BLaER1 (cell line): Measurements from ENCODE around the gene SMYD1.

ENCODE experiments used
- H3K27ac ChIP-seq: shearing (Covaris generic); formaldehyde crosslinking; 2 replicates; pipeline ENCODE4 v1.8.1; 2022
- H3K27me3 ChIP-seq: shearing (Covaris generic); formaldehyde crosslinking; 2 replicates; pipeline ENCODE4 v1.8.1; 2022
- H3K36me3 ChIP-seq: shearing (Covaris generic); formaldehyde crosslinking; 2 replicates; pipeline ENCODE4 v1.8.1; 2022
- H3K4me1 ChIP-seq: shearing (Covaris generic); formaldehyde crosslinking; 2 replicates; pipeline ENCODE4 v1.8.1; 2022
- H3K4me2 ChIP-seq: shearing (Covaris generic); formaldehyde crosslinking; 2 replicates; pipeline ENCODE4 v1.8.1; 2022
- H3K4me3 ChIP-seq: shearing (Covaris generic); formaldehyde crosslinking; 2 replicates; pipeline ENCODE4 v1.8.1; 2022
- H3K9ac ChIP-seq: shearing (Covaris generic); formaldehyde crosslinking; 2 replicates; pipeline ENCODE4 v1.8.1; 2022
- H3K9me3 ChIP-seq: shearing (Covaris generic); formaldehyde crosslinking; 2 replicates; pipeline ENCODE4 v1.8.1; 2022
- H4K20me1 ChIP-seq: shearing (Covaris generic); formaldehyde crosslinking; 2 replicates; pipeline ENCODE4 v1.8.1; 2022
- Cebpa-rat ChIP-seq: shearing (Covaris generic); IDR thresholded peaks from 2 replicates; pipeline ENCODE4 v1.8.1; 2022

The SMYD1 gene

DNA sequence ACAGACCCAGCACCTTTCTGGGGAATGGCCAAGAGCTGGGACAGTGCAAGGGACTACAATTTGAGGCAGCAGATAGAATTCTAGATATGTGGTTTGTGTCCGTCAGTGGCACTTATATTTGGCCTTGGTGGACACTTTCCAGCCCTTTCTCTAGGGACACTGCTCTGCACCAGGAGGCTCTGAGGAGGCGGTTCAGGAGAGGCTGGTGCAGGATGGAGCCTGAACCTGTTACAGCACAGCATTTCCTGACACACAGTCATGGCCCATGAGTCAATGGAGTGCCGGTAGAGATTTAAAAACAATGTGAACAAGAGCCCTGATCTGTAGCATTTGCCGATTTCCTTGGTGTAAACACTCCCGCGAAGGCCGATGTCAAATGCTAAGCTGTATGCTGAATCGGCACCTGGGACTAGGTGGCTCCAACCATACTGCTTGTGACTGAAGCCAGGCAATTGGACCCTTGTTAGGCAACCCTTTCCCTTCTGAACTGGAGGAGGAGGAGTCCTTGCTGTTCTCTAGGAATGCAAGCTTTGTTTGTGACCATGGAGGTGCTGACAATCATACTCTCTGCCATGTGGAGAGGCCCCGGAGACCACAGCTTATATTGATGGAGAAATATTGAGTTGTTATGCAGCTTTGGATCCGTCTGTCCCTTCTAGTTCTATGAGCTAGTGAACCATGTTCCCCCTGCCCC lies 48.3 kb downstream of the SMYD1 start:
- Histone ChIP-seq H3K9me3 (no peaks in the 10 kb centered on the region), H3K27ac (no peak overlapping the region), H3K4me3 (no peak overlapping the region), H3K4me2 (no peak overlapping the region), H3K27me3 (no peaks in the 10 kb centered on the region), H3K9ac (no peak overlapping the region), H3K36me3 (no peaks in the 10 kb centered on the region), H4K20me1 (no peaks in the 10 kb centered on the region), H3K4me1 (no peaks in the 10 kb centered on the region)
- TF ChIP-seq Cebpa-rat = no peak

DNA sequence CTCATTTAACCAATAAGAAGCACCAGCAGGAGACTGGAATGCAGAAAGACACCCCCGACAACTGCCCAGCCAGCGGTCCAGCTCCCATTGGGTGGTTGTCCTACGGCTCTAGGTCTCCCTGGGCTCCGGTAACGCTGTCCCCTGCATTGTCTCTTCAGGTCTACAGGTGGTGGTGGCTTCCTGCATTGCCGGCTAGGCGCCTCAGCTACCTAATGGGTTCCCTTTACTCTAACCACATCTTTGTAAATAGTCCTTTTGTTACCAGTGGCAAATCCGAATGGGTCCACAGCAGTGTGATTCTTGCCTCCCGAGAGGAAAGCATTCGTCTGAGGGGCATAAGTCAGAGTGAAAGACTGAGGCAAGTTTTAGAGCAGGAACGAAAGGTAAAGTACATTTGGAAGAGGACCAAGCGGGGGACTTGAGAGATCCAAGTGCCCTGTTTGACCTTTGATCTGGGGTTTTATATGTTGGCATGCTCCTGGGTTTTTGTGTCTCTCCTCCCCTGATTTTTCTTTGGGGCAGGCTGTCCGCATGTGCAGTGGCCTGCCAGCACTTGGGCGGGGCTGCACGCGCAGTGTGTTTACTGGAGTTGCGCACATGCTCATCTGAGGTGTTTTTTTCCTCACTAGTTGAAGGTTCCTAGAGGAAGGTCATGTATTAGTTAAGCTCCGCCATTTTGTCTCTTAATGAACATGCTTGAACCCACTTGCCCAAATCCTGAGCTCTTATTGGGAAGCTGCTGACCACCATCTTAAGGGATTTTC lies 49.2 kb downstream of the SMYD1 start:
- H3K4me1 ChIP-seq = no peaks in the 10 kb centered on the region
- H3K9me3 ChIP-seq = no peaks in the 10 kb centered on the region
- TF ChIP-seq Cebpa-rat = no peak
- H3K27ac ChIP-seq = no peak overlapping the region
- H3K27me3 ChIP-seq = no peaks in the 10 kb centered on the region
- H3K4me2 ChIP-seq = no peak overlapping the region
- H3K4me3 ChIP-seq = no peak overlapping the region
- no peaks in the 10 kb centered on the region for H3K36me3 ChIP-seq
- H4K20me1 ChIP-seq = no peaks in the 10 kb centered on the region
- H3K9ac ChIP-seq = no peak overlapping the region

DNA sequence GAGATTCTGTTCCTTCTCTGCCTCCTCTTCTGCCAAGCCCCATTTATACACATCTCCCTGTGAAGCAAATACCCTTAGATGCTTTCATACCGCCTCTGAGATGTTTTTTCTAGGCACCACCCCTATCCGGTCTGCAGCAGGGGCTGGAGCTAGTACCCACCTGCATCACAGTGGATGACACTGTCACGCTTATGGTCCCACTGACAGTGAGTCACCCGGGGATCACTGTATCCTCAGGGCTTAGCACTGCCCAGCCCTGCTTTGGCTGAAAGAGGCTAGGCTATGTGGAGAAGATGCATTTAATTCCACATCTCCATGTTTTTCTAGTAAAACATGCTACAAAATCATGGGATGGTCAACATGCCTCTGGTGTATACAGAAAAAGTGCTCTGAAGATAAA lies 50.3 kb downstream of the SMYD1 start:
- Histone ChIP-seq H3K9ac (no peak overlapping the region), H3K4me3 (no peak overlapping the region), H3K4me2 (no peak overlapping the region), H3K36me3 (no peaks in the 10 kb centered on the region), H4K20me1 (no peaks in the 10 kb centered on the region), H3K4me1 (no peaks in the 10 kb centered on the region), H3K9me3 (no peaks in the 10 kb centered on the region), H3K27me3 (no peaks in the 10 kb centered on the region), H3K27ac (no peak overlapping the region)
- TF ChIP-seq Cebpa-rat = no peak

DNA sequence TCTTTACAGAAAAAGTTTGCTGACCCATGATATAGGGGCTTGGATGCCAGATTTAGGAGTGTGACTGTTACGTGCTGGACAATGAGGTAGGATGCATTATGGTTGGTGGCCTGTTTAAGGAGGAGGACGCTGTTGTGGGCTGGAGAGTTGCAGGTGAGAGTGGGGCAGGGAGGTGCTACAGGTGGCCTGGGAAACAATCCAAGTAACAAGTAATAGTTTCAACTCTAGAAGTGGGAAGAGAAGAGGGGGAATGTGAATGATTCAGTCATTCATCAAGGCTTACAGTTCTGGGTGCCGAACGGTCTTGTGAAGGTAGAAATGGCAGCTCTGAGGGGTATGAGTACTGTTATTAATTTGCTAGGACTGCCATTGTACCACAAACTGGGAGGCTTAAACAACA lies 54.1 kb downstream of the SMYD1 start:
- Histone ChIP-seq H3K9ac (no peak overlapping the region), H3K36me3 (no peaks in the 10 kb centered on the region), H3K27me3 (no peaks in the 10 kb centered on the region), H3K4me2 (no peak overlapping the region), H3K27ac (no peak overlapping the region), H3K4me1 (no peaks in the 10 kb centered on the region), H3K4me3 (no peak overlapping the region), H4K20me1 (no peaks in the 10 kb centered on the region), H3K9me3 (no peaks in the 10 kb centered on the region)
- TF ChIP-seq Cebpa-rat = no peak

DNA sequence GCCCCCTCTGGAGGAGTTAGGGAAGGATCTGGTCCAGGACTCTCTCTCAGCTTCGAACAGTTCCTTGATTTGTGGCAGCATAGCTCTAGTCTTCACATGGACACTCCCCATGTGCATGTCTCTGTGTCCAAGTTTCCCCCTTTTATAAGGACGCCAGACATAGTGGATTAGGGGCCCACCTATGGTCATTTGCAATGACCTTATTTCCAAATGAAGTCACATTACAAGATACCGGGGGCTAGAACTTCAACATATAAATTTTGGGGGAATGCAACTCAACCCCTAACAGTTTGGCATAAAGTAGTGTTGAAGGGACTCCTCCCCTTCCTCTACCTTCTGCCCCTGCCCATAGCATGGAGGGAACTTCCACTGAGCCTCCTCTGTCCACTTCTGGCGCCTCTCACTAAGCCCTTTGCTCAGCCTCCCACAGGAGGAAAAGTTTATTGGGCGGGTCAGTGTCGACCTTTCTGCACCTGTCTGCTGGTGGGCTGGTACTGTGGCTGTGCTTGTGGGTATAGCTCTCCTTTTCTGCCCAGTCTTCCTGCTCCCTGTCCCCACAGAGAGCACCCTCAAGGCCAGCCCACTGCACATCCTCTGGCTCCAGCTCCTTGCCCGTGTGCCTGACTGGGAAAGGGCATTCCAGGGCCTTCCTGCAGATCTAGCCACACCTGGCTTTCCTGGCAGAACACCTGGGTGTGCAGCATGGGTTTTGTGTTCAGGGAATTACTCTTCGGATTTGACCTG lies 54.7 kb downstream of the SMYD1 start:
- no peak overlapping the region for H3K9ac ChIP-seq
- no peaks in the 10 kb centered on the region for H3K36me3 ChIP-seq
- H3K4me2 ChIP-seq = no peak overlapping the region
- no peaks in the 10 kb centered on the region for H3K4me1 ChIP-seq
- no peak overlapping the region for H3K4me3 ChIP-seq
- no peaks in the 10 kb centered on the region for H3K27me3 ChIP-seq
- no peaks in the 10 kb centered on the region for H3K9me3 ChIP-seq
- TF ChIP-seq Cebpa-rat = no peak
- H3K27ac ChIP-seq = no peak overlapping the region
- H4K20me1 ChIP-seq = no peaks in the 10 kb centered on the region

DNA sequence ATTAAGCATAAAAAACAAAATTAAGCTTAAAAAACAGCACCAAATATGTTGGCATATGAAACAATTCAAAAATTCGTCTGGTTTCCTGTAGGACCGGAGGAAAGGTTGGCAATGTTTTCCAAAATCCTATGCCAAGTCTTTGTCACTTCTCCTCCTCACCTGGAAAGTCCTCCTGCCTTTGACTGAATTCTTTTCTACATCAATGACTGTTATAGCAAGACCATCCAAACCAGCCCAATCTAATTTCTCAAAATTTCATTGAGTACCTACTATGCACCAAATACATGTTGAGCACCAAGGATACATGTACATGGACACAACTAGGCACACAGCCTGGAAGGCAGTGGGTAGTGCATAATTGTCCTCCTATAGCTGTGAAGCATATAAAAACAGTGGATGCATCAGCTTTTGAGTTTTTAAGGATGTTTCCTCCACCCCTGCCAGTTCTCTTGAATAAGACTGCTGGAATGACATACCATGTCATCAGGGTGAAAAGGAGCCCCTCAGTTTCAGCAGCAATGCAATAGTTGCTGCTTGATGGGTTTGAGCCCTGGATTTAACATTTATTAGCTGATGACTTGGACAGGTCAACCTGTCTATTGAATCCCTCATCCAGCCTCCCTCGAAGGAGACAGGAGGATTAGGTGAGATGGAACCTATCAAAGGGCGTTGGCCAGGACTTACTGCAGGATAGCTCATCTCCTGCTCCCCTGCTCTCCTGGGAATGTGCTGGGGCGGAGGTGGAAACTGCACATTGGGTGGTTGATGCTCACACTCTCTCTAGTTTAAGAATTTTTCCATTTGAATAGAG lies 55.7 kb downstream of the SMYD1 start:
- Histone ChIP-seq H3K27me3 (no peaks in the 10 kb centered on the region), H3K4me1 (no peaks in the 10 kb centered on the region), H3K27ac (no peak overlapping the region), H3K36me3 (no peaks in the 10 kb centered on the region), H3K4me3 (no peak overlapping the region), H3K9me3 (no peaks in the 10 kb centered on the region), H3K9ac (no peak overlapping the region), H4K20me1 (no peaks in the 10 kb centered on the region), H3K4me2 (no peak overlapping the region)
- no peak for TF ChIP-seq Cebpa-rat

DNA sequence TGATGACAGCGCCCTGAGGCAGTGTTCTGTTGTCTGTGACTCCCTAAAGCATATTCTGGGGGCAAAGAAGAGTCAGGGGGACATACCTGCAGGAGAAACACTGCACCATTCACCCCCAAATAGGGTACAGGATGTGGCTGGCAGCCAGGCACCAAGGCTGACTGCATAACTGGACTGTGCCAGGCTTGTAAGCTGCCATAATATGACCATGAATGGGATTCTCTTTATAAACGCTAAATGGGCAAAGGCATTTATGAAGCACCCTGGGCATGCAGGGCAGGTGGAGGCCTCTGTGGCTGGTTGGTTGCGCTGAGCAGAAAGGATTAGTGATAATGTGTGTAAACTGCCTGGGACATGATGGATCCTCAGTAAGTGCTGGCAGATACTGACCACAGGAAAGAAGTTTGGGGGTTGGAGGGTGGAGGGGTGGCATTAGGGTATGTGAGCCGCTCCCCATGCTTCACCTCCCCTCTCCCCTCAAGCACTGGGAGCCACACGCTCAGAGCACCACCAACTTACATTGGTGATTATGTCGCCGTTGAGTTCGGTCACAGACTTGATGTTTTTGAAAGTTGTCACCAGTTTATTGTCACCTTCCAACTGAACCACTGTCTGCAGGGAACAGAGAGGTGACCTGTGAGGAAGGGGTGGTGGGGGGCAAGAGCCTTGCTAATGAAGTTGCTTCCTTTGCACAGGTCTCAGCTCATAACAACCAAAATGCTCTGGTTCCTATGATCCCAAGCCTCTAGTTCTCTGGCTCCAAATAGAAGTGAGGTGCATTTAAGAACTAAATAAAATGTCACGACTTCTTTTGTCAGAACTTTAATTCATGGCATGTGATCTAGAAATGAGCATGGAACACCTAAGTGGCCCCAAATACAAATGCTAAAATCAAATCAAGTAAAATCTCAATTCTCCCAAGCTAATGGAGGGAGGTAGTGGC lies 56.6 kb downstream of the SMYD1 start:
- TF ChIP-seq Cebpa-rat = no peak
- Histone ChIP-seq H4K20me1 (no peaks in the 10 kb centered on the region), H3K36me3 (no peaks in the 10 kb centered on the region), H3K9ac (no peak overlapping the region), H3K4me2 (no peak overlapping the region), H3K4me1 (no peaks in the 10 kb centered on the region), H3K9me3 (no peaks in the 10 kb centered on the region), H3K4me3 (no peak overlapping the region), H3K27ac (no peak overlapping the region), H3K27me3 (no peaks in the 10 kb centered on the region)

DNA sequence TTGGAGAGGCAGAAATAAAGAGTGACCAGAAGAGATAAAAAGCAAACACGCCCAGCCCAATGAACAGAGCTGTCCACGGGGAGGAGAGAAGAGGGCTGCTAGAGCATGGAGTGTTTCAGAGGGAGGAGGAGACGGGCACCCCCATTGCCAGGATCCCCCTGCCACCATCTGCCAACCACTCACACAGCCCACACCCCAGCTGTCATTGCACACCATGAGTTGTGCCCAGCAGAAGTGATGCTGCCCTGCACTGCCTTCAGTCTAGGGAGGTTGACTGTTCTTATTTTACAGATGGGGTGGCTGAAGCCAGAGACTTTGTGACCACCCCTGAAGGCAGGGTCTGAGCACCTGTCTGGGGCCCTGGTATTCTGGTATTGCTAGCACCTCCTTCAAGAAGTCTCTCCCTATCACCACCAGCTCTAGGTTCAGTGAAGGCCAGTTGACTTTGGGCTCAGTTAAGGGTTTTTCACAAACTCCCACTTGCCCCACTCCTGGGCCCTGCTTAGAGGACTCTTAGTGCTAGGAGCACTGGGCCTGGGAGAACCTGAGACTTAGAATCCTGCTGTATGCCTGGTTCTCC lies 57.8 kb downstream of the SMYD1 start:
- no peak for TF ChIP-seq Cebpa-rat
- Histone ChIP-seq H3K4me1 (no peaks in the 10 kb centered on the region), H3K9me3 (no peaks in the 10 kb centered on the region), H3K27me3 (no peaks in the 10 kb centered on the region), H3K4me3 (no peak overlapping the region), H3K36me3 (no peaks in the 10 kb centered on the region), H3K9ac (no peak overlapping the region), H4K20me1 (no peaks in the 10 kb centered on the region), H3K27ac (no peak overlapping the region), H3K4me2 (no peak overlapping the region)
